CD4-positive, alpha-beta T cell treated with Interleukin-17A for 4 hours (primary cell): ENCODE data around the gene NF2.
A peak's percentile ranks its signal among the peaks of the same experiment; 100 is the strongest.

ENCODE experiments used
- DNase-seq: peaks from one replicate; pipeline ENCODE4 v3.0.0-alpha.2; 2020; ENCODE audit warnings: mixed read lengths

The NF2 gene

GRCh38 chr22:29633514-29634312, 30.3 kb downstream of the NF2 start:
- no peak for DNase-seq

GRCh38 chr22:29634847-29635246, 31.4 kb downstream of the NF2 start:
- no peak for DNase-seq

- DNase-seq, result peak; percentile 8
These were observed 32.4 kb downstream of the NF2 start for GRCh38 chr22:29635734-29636357.

DNA sequence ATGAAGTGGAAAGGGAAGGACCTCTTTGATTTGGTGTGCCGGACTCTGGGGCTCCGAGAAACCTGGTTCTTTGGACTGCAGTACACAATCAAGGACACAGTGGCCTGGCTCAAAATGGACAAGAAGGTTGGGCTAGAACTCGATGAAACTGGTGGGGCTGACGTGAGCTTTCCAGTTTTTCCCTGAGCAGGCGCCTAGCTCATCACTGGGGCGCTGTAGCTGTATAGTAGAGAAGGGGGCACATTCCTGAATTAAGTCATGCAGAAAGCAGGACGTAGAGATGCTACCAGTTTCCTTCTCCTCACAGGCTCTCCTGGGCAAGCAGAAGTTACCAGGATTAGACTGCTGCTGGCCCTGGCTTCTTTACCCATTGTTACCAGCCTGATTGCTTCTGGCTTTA, 33.3 kb downstream of the NF2 start:
- DNase-seq, result no peak

- DNase-seq, result no peak
These were observed 33.7 kb downstream of the NF2 start for GRCh38 chr22:29637181-29637580.

DNA sequence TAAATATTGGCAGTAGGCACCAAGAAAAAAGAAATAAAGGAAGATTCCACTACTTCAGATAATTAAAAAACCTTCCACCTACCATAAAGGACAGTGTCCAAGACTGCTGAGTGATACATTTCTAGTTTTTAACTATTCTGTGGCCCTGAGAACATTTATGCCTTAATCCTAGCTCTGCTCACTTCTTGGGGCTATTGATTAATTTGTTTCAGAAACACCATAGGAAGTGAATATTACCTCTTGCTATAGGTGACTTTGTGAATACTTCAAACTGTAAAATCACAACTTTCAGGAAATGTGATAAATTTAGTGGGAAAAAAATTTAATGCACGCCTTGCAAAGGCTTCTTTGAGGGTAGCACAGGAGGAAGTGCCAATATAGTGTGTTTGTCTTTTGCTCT, 35.2 kb downstream of the NF2 start:
- DNase-seq, result no peak

DNA sequence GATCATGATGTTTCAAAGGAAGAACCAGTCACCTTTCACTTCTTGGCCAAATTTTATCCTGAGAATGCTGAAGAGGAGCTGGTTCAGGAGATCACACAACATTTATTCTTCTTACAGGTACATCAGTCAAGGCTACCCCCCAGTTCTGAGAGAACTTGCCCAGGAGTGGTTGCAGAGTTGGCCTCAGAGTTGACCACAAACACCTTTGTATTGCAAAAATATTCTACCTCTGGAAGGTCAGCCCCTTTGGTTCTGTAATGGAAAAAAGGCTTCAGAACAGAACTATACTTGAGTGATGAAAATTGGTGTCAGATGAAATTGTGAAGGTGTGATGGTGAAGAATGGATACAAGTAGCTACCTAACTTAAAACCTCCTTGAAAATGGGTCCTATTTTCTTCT, 35.7 kb downstream of the NF2 start:
- DNase-seq, result no peak

GRCh38 chr22:29641042-29641699, 37.7 kb downstream of the NF2 start:
- DNase-seq, result no peak

GRCh38 chr22:29641700-29642330, 38.4 kb downstream of the NF2 start:
- no peak for DNase-seq

DNA sequence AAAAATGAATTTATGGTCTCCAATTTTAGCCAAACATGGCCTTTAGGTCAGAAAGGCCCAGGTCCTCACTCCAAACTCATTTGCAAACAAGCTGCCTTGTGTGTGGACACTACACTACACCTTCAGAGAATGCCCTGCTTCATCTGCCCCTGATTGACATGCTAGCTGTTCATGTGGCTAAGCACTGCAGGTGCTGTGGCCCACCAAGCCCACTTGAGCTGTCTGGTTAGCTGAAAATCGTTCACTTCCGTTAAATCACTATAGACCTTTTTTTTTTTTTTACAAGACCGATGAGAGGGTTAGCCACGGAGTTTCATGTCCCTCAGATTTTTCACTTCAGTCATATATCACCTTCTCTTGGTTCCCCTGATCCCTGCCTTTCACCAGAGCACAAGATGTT, 39.3 kb downstream of the NF2 start:
- no peak for DNase-seq

- DNase-seq, result no peak
These were observed 44.7 kb downstream of the NF2 start for GRCh38 chr22:29647954-29648737.

DNA sequence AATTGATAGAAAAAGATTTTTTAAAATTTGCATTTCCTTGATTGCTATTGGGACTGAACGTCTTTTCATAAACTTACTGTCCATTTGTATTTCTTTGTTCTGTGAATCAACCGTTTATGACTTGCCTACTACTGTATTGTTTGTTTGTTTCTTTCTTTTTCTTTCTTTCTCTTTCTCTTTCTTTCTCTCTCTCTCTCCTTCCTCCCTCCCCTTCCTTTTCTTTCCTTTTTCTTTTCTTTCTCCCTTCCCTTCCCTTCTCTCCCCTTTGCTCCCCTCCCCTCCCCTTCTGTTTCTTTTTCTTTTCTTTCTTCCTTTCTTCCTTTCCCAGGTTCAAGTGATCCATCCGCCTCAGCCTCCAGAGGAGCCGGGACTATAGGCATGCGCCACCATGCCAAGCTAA, 46.9 kb downstream of the NF2 start:
- no peak for DNase-seq

- no peak for DNase-seq
These were observed 48.2 kb downstream of the NF2 start for GRCh38 chr22:29651652-29652051.

DNA sequence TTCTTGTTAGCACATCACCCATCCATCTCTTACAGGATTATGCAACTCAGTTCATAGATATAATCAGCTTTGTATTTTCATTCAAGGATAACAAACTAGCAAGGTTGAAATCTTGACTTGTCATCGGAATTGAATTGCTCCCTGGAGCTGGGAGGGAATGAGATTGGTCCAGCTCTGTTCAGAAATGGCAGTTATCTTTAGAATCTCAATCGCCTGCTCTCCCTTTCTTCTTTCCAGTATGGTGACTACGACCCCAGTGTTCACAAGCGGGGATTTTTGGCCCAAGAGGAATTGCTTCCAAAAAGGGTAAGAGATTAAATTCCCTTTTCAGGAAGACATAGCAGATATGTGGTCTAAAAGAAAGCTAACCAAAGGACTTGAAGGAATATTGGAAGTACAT, 51.0 kb downstream of the NF2 start:
- DNase-seq, result no peak

- no peak for DNase-seq
These were observed 51.4 kb downstream of the NF2 start for GRCh38 chr22:29654882-29655281.

- no peak for DNase-seq
These were observed 54.7 kb downstream of the NF2 start for GRCh38 chr22:29658176-29658575.

DNA sequence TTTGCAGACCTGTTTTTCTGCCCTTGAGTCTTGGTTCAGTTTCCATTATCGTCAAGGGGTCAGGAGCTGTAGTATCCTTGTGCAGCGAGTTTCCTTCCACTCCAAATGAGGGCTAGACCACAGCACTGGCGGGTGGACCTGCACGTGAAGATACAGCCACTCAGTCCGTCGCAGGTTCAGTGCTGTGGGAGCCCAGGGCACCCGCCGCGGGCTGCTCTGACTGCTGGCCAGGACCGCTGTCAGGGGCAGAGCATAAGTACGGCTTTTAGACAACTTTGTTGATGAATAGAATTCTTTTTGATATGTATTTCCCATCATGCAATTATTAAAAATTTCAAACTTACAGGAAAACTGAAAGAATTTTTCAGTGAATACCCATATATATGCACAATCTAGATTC, 56.6 kb downstream of the NF2 start:
- no peak for DNase-seq

GRCh38 chr22:29661336-29661735, 57.9 kb downstream of the NF2 start:
- DNase-seq, result no peak

GRCh38 chr22:29663180-29663821, 59.9 kb downstream of the NF2 start:
- DNase-seq, result no peak

GRCh38 chr22:29665486-29665885, 62.1 kb downstream of the NF2 start:
- DNase-seq, result no peak

DNA sequence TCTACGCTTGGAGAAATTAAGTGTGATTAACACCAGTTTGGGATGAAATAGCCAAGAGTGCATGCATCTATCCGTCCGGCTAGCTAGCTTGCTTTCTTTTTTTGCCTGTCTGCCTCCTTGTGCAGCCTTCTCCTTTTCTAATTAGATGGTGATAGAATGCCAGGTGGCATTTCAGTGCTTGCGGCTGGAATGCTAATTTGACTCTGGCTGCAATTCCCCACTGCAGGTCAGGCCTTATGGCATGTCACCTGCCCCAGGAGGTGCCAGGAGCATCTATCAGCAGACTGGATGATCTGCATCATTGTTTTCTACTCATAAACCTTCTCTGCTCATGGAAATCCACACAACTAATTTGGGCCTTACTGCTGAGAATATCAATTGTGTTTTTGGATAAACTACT, 65.2 kb downstream of the NF2 start:
- no peak for DNase-seq

GRCh38 chr22:29670626-29671025, 67.2 kb downstream of the NF2 start:
- DNase-seq, result no peak
